H1 (cell line): Measurements from ENCODE around the gene ABCB11.

Experiments used
- KDM5A ChIP-seq: fragments of 200-600 bp; IDR thresholded peaks from 2 replicates; pipeline ENCODE4 v1.7.1; 2012; ENCODE audit warnings: mild to moderate bottlenecking, low read length, inconsistent platforms, mixed read lengths
- TF ChIP-seq, protein P1 (sequence below), 3 experiments: IDR thresholded peaks; 1 replicate in 2 of 3; 2 replicates in 1 of 3; pipeline versions ENCODE4 v1.5.1 to v1.6.1; 2011; ENCODE audit warnings: low read length in 3 of 3, mild to moderate bottlenecking in 3 of 3, inconsistent platforms in 2 of 3, low read depth in 1 of 3, moderate library complexity in 1 of 3; ENCODE audit not compliant: insufficient read depth in 1 of 3; ENCODE audit errors: control extremely low read depth in 1 of 3

DNA sequence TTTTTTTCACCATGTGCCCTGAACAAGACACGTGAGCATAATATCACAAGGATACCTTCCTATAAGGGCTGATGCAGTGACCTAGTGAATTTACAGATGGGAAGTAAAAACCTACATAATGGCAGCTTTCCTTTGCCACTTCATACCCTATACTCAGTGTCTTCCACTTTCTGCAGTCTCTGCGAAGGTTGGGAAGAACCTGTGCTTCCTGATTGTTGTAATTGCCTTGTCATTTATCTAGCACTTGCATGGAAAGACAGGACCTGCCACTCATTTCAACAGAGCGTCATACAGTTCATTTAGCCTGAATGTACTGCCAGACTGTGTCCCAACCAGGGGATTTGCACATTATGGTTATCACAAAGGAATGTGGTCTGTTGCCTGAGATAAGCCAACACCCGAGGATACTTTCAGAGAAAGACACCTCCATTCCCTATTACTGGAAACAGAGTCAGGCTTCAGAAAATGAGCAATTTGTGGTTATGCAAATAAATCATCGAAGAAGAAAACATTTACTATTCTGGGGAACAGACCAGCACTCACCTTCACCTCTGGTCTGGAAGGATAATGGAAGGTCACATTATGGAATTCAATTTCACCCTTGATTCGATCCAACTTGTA is 55.0 kb downstream of the ABCB11 start:
- TF ChIP-seq, protein P1, sequence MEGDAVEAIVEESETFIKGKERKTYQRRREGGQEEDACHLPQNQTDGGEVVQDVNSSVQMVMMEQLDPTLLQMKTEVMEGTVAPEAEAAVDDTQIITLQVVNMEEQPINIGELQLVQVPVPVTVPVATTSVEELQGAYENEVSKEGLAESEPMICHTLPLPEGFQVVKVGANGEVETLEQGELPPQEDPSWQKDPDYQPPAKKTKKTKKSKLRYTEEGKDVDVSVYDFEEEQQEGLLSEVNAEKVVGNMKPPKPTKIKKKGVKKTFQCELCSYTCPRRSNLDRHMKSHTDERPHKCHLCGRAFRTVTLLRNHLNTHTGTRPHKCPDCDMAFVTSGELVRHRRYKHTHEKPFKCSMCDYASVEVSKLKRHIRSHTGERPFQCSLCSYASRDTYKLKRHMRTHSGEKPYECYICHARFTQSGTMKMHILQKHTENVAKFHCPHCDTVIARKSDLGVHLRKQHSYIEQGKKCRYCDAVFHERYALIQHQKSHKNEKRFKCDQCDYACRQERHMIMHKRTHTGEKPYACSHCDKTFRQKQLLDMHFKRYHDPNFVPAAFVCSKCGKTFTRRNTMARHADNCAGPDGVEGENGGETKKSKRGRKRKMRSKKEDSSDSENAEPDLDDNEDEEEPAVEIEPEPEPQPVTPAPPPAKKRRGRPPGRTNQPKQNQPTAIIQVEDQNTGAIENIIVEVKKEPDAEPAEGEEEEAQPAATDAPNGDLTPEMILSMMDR (IDR thresholded peaks at IDR 0.05; ENCODE audit: control extremely low read depth in 1 of 3, insufficient read depth in 1 of 3, low read depth in 1 of 3, low read length in 3 of 3), result no peak
- TF ChIP-seq KDM5A, result no peak
